Neural progenitor cell (in vitro differentiated cells): Measurements from ENCODE around the gene CHP2.
"Not testable (repeated sequence)": the region's sequence is repeated elsewhere in the genome, so short reads cannot be mapped to it uniquely, and the experiment has no call there.

Experiments
- CTCF ChIP-seq: fragments of 200-600 bp; sonication (generic); IDR thresholded peaks from 2 replicates; pipeline ENCODE4 v1.5.1; 2017; ENCODE audit warnings: antibody characterized with exemption, mild to moderate bottlenecking
- EZH2 ChIP-seq: fragments of 200-600 bp; sonication (generic); IDR thresholded peaks from 2 replicates; pipeline ENCODE4 v1.6.1; 2017; ENCODE audit warnings: antibody characterized with exemption, mild to moderate bottlenecking, moderate library complexity

DNA sequence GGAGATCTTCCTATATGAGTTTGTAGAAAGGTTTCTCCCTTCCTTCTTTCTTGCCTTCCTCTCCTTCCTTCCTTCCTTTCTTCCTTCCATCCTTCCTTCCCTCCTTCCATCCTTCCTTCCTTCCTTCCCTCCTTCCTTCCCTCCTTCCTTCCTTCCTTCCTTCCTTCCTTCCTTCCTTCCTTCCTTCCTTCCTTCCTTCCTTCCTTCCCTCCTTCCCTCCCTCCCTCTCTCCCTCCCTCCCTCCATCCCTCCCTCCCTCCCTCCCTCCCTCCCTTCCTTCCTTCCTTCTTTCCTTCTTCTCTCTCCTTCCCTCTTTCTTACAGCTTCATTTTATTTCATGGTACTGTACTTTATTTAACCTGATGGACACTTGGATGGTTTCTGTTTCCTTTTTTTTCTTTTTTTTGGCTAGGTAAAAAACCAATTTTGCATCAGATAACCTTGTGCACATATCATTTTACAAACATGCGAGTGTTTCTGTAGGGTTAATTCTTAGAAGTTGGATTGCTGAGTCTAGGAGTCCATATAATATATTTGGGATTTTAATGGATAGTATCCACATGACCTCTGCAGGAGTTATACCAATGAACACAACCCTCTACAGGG, 17.3 kb upstream of the CHP2 start:
- TF ChIP-seq CTCF, EZH2: not testable (repeated sequence)
